ENCODE results near the gene MYO9B. TPM values are rescaled to one million over a fixed set of nuclear protein-coding genes. Genes with fewer than 3 reads are reported as not detected.

The MYO9B gene
- total RNA-seq, 1 experiment from 2014 or later: 58.6 TPM

GRCh38 chr19:17171874-17172273 is 96.3 kb downstream of the MYO9B start:
- H3T11ph ChIP-seq (ENCODE audit: low read length): no peak overlapping the region
- no peak overlapping the region for H3K23ac ChIP-seq (ENCODE audit: insufficient read length, low read depth, low read length)
- no peaks in the 10 kb centered on the region for H3K9me3 ChIP-seq (ENCODE audit: control insufficient read depth, low read depth, low read length)
- no peak overlapping the region for H4K8ac ChIP-seq (replicated peaks; ENCODE audit: insufficient read length, low read depth, low read length)
- no peak overlapping the region for H2AFZ ChIP-seq (ENCODE audit: low read length)
- no peak overlapping the region for H3K9ac ChIP-seq (ENCODE audit: extremely low read depth, insufficient read length, low read length)
- no peak overlapping the region for H4K91ac ChIP-seq (ENCODE audit: insufficient read length, low read depth, low read length)
- Mint-ChIP-seq H3K4me1 (no peaks in the 10 kb centered on the region), H3K4me3 (no peak overlapping the region), H3K27ac (no peak overlapping the region; a peak in 1 of 7 replicates), H3K27me3 (ENCODE audit: low read depth) (no peaks in the 10 kb centered on the region), H3K36me3 (ENCODE audit: insufficient read depth in 1 of 3, low read depth in 3 of 3) (peaks cover 35 to 69% (median 59%) of the 10 kb centered on the region in 3 experiments), H3K9me3 (no peaks in the 10 kb centered on the region)
- H3K79me1 ChIP-seq (ENCODE audit: insufficient read depth, low read depth, low read length, poor library complexity, severe bottlenecking): no peaks in the 10 kb centered on the region
- H2BK12ac ChIP-seq (ENCODE audit: insufficient read length, low read depth, low read length): no peak overlapping the region
- no peak for DNase-seq
- H3K27me3 ChIP-seq (ENCODE audit: insufficient read depth, low read length): no peaks in the 10 kb centered on the region
- no peak overlapping the region for H2AK5ac ChIP-seq (ENCODE audit: insufficient read length, low read length)
- WGBS (ENCODE audit: extremely low coverage, insufficient read length, low lambda C conversion rate): no CpG with 5 or more reads among the region's 8 CpGs
- H3K14ac ChIP-seq (ENCODE audit: insufficient read depth, low read length): no peak overlapping the region
- H4K20me1 ChIP-seq (ENCODE audit: control insufficient read depth, insufficient read depth, insufficient read length): no peaks in the 10 kb centered on the region
- H2BK20ac ChIP-seq (ENCODE audit: low read depth, low read length, poor library complexity, severe bottlenecking): no peak overlapping the region
- H3K23me2 ChIP-seq (ENCODE audit: insufficient read length, low read depth, low read length, poor library complexity, severe bottlenecking): no peaks in the 10 kb centered on the region
- H3K79me2 ChIP-seq (ENCODE audit: insufficient read depth, low read length): no peaks in the 10 kb centered on the region
- H3K4me2 ChIP-seq (ENCODE audit: insufficient read depth, insufficient read length, low read length): no peak overlapping the region
- no peak overlapping the region for H2BK120ac ChIP-seq (ENCODE audit: low read depth, low read length, poor library complexity, severe bottlenecking)
- no peaks in the 10 kb centered on the region for H3K4me1 ChIP-seq (ENCODE audit: insufficient read depth, low read length)
- no peak overlapping the region for H4K5ac ChIP-seq (ENCODE audit: insufficient read length, low read depth, low read length)
- TF ChIP-seq CTCF (conservative IDR thresholded peaks at IDR 0.05): no peak
- H3K4ac ChIP-seq (ENCODE audit: low read depth, low read length): no peak overlapping the region
- no peak overlapping the region for H3K56ac ChIP-seq (ENCODE audit: insufficient read length, low read depth, low read length)
- H2BK15ac ChIP-seq (ENCODE audit: low read depth, low read length): no peak overlapping the region
- no peak overlapping the region for H2BK5ac ChIP-seq (ENCODE audit: insufficient read length, low read length)
- no peak overlapping the region for H3K18ac ChIP-seq (ENCODE audit: insufficient read length, low read depth, low read length)
- H3K27ac ChIP-seq (ENCODE audit: insufficient read length, low read depth, low read length): no peak overlapping the region
